Heart right ventricle (tissue), 16 donors: ENCODE data around the gene LORICRIN. TPM values are rescaled to one million over a fixed set of nuclear protein-coding genes. Genes with fewer than 3 reads are reported as not detected.

Experiments used
- ATAC-seq, 8 donors: fragments of 200-7000 bp; cut with Tn5 transposase; one replicate each; pipeline ENCODE4 v1.9.1; 2020; ENCODE audit warnings: mild to moderate bottlenecking in 8 of 8, moderate library complexity in 8 of 8, moderate number of reproducible peaks in 1 of 8
- DNase-seq, 2 donors: peaks; one replicate each; pipeline ENCODE4 v3.0.0-alpha.2; 2020
- H3K27ac ChIP-seq, 10 donors: fragments of 200-600 bp; sonication (generic) in 2 of 10; one replicate each; pipeline versions ENCODE4 v1.5.0 to v1.8.0; 2020 to 2022; ENCODE audit warnings: mild to moderate bottlenecking in 3 of 10
- H3K27me3 ChIP-seq, 7 donors: fragments of 200-600 bp; one replicate each; pipeline ENCODE4 v1.8.0; 2021 to 2022; ENCODE audit warnings: mild to moderate bottlenecking in 2 of 7
- H3K36me3 ChIP-seq, 9 donors: fragments of 200-600 bp; sonication (generic) in 1 of 9; one replicate each; pipeline versions ENCODE4 v1.5.0 to v1.8.0; 2020 to 2022; ENCODE audit warnings: mild to moderate bottlenecking in 2 of 9
- H3K4me1 ChIP-seq, 9 donors: fragments of 200-600 bp; sonication (generic) in 1 of 9; one replicate each; pipeline versions ENCODE4 v1.5.0 to v1.8.0; 2020 to 2022; ENCODE audit warnings: mild to moderate bottlenecking in 4 of 9
- H3K4me3 ChIP-seq, 10 donors: fragments of 200-600 bp; sonication (generic) in 2 of 10; one replicate each; pipeline versions ENCODE4 v1.5.0 to v1.8.0; 2020 to 2022; ENCODE audit warnings: mild to moderate bottlenecking in 7 of 10, moderate library complexity in 2 of 10
- H3K9me3 ChIP-seq, 11 donors: fragments of 200-600 bp in 10 of 11; sonication (generic) in 2 of 11; one replicate each; pipeline versions ENCODE4 v1.5.0 to v1.8.0; 2013 to 2022; ENCODE audit warnings: mild to moderate bottlenecking in 2 of 11, control low read depth in 1 of 11, moderate library complexity in 1 of 11
- CTCF ChIP-seq, 9 donors: fragments of 200-600 bp; sonication (generic) in 2 of 9; IDR thresholded peaks; one replicate each; pipeline versions ENCODE4 v1.5.0 to v1.8.0; 2021 to 2022; ENCODE audit warnings: antibody characterized with exemption in 9 of 9, mild to moderate bottlenecking in 5 of 9, moderate library complexity in 1 of 9
- WGBS, 2 donors: extraction: QIAGEN DNeasy Blood & Tissue Kit; methylation state at CpG; one replicate each; pipeline ENCODE4 v1.1.7; 2013; ENCODE audit warnings: inconsistent platforms in 1 of 2; 5-methylcytosine and 5-hydroxymethylcytosine counted together
- intact Hi-C, 10 donors: fragments of 100-400 bp; cut with DNase I; formaldehyde crosslinking; loops; one replicate each; pipeline versions ENCODE4 v1.11.1 to v1.14.2; 2022
- polyA plus RNA-seq, 2 donors: library from polyadenylated mRNA; stranded (reverse); fragments of 200-250 nt; gene quantifications; one replicate each; pipeline ENCODE4 v1.2.3, GENCODE V29; 2013
- total RNA-seq, 10 donors: library from RNA; stranded (reverse); fragmentation: NEBNext Ultra II Directional in 3 of 10; extraction: Animal tissue kit (Norgen Biotek cat#: 25700) in 3 of 10; gene quantifications; one replicate each; pipeline versions ENCODE4 v1.2.1 to v1.2.4, GENCODE V29; 2021 to 2023
- donor health status: Arrhythmogenic right ventricular cardiomyopathy.
- donor health status: ischemic (EF 13 %, LVEDD 7.1; RV severe dilation, severe dysfunction).
- donor health status: healthy with polysubstance abuse.
- donor health status: DM: no; HTN: yes; CAD: no.
- donor health status: DM: no; HTN: no; CAD: no.
- donor health status: ischemic (EF 25% LVEDD 6.9; RV normal size, moderate dysfunction).
- donor health status: ischemic (EF 25% LVEDD 5.7; RV mildly dilated, moderate dysfunction).
- donor health status: healthy.
- donor health status: DM: yes; HTN: yes; CAD: no.
- donor health status: Ischemic cardiomyopathy.
- donor health status: ischemic (EF 35%, LVEDD 5.7; RV mildly dilated, moderate dysfunction).
- donor health status: nonischemic (EF 11% LVEDD 7.7; RV severe dilation, severe dysfunction).
- donor health status: DM: yes; HTN: yes; CAD: no.
- donor health status: PGD.
- donor health status: ischemic (EF 29% LVEDD 5.4; RV normal size, mild dysfunction).
- donor health status: nonischemic (EF 23%, LVEDD 6.1; RV moderate dilation, normal function).

Gene LORICRIN
- total and polyA plus RNA-seq, 12 donors = not detected

GRCh38 chr1:153305682-153306081, 46.2 kb downstream of the LORICRIN start:
- TF ChIP-seq CTCF (IDR thresholded peaks at IDR 0.05) = no peak
- no peaks in the 10 kb centered on the region for H3K9me3 ChIP-seq
- H3K27me3 ChIP-seq = peaks cover 0 to 24% (median 12%) of the 10 kb centered on the region in 7 donors
- DNase-seq (no peak), ATAC-seq (no peak)
- no peaks in the 10 kb centered on the region for H3K4me1 ChIP-seq
- 79 to 86% methylated on average over 6 of the region's 6 CpGs for WGBS, 2 donors
- H3K36me3 ChIP-seq = no peaks in the 10 kb centered on the region
- no peak overlapping the region for H3K27ac ChIP-seq
- intact Hi-C loops = no loop called here
- H3K4me3 ChIP-seq = no peak overlapping the region

GRCh38 chr1:153306303-153307220, 47.1 kb downstream of the LORICRIN start:
- Histone ChIP-seq H3K4me3 (no peak overlapping the region), H3K27me3 (peaks cover 0 to 24% (median 12%) of the 10 kb centered on the region in 7 donors), H3K9me3 (no peaks in the 10 kb centered on the region), H3K36me3 (no peaks in the 10 kb centered on the region), H3K27ac (no peak overlapping the region), H3K4me1 (no peaks in the 10 kb centered on the region)
- intact Hi-C loops = no loop called here
- no peak for TF ChIP-seq CTCF (IDR thresholded peaks at IDR 0.05)
- DNase-seq = no peak
- no peak for ATAC-seq
- WGBS, 2 donors = 80 to 88% methylated on average over 22 of the region's 22 CpGs

- no peaks in the 10 kb centered on the region for H3K4me1 ChIP-seq
- TF ChIP-seq CTCF (IDR thresholded peaks at IDR 0.05) = no peak
- ATAC-seq (no peak), DNase-seq (no peak)
- no peaks in the 10 kb centered on the region for H3K9me3 ChIP-seq
- H3K36me3 ChIP-seq = no peaks in the 10 kb centered on the region
- H3K27me3 ChIP-seq = peaks cover 0 to 24% (median 12%) of the 10 kb centered on the region in 7 donors
- H3K4me3 ChIP-seq = no peak overlapping the region
- WGBS, 2 donors = 78 to 85% methylated on average over 10 of the region's 10 CpGs
- H3K27ac ChIP-seq = no peak overlapping the region
- intact Hi-C loops = no loop called here
These were observed 47.7 kb downstream of the LORICRIN start for GRCh38 chr1:153307221-153307600.

- Histone ChIP-seq H3K36me3 (no peaks in the 10 kb centered on the region), H3K27ac (no peak overlapping the region), H3K27me3 (peaks cover 0 to 24% (median 12%) of the 10 kb centered on the region in 7 donors), H3K9me3 (no peaks in the 10 kb centered on the region), H3K4me3 (no peak overlapping the region), H3K4me1 (no peaks in the 10 kb centered on the region)
- DNase-seq (no peak), ATAC-seq (no peak)
- intact Hi-C loops = no loop called here
- 67 to 72% methylated on average over 2 of the region's 2 CpGs for WGBS, 2 donors
- TF ChIP-seq CTCF (IDR thresholded peaks at IDR 0.05) = no peak
These were observed 49.1 kb downstream of the LORICRIN start for GRCh38 chr1:153308540-153308939.
